ENCODE data around the gene YPEL5. TPM values are rescaled to one million over a fixed set of nuclear protein-coding genes. Genes with fewer than 3 reads are reported as not detected.

YPEL5 gene
- total RNA-seq, 1 experiment from 2014 or later: 27.3 TPM

DNA sequence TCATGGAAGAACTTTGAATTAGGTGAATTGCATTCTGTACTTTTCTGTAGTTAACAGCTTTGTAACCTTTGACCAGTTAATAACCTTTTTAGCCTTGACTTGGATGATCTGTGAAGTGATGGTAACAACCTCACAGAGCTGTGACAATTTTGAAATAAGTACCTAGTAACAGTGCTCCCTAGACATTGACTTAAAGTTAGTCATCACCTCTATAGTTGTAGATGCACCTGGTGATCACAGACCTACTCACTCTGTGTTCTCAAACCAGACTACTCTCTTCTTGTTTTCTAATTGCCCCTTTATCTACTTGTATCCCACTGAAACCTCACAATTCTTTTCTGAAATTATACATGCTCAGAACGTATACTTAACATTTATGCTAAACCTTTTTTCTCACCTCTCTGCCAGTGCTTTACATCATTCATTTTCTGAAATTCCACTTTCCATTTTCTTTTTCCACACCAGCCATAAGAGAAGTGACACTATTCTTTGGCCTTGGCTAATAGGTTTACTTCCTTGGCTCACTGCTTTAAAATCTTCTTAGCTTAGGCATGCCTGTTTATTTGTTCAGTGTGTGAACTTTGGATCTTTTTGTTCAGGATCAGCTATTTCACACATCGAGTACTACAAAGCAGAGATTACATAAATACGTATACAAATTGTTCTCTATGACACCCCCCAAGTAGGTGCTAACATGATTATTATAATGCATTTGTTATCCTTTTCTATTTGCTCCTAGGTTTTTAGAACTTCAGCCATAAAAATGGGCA is 9.3 kb downstream of the YPEL5 start:
- Mint-ChIP-seq H3K4me3 (no peak overlapping the region), H3K9me3 (no peaks in the 10 kb centered on the region), H3K36me3 (peaks cover 32% of the 10 kb centered on the region), H3K4me1 (peaks cover 18% of the 10 kb centered on the region), H3K27me3 (ENCODE audit: low read depth) (no peaks in the 10 kb centered on the region), H3K27ac (no peak overlapping the region)
- ATAC-seq (no peak), DNase-seq (ENCODE audit: low spot score) (no peak)
- ChIA-PET CTCF (interaction anchor here (1.2 to 1.3 kb wide), 2 partner anchors 9 kb away, joined by 7 read pairs; no protein-coding TSS in a partner anchor), POLR2A (no interaction called here)
- TF ChIP-seq, protein P1, sequence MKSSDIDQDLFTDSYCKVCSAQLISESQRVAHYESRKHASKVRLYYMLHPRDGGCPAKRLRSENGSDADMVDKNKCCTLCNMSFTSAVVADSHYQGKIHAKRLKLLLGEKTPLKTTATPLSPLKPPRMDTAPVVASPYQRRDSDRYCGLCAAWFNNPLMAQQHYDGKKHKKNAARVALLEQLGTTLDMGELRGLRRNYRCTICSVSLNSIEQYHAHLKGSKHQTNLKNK (CRISPR knock-in tag; IDR thresholded peaks at IDR 0.05): no peak
- TF ChIP-seq FOXK1 (CRISPR knock-in tag; IDR thresholded peaks at IDR 0.05): no peak
- no peak for TF ChIP-seq NFATC4 (CRISPR knock-in tag; IDR thresholded peaks at IDR 0.05)
- TF ChIP-seq, protein P2, sequence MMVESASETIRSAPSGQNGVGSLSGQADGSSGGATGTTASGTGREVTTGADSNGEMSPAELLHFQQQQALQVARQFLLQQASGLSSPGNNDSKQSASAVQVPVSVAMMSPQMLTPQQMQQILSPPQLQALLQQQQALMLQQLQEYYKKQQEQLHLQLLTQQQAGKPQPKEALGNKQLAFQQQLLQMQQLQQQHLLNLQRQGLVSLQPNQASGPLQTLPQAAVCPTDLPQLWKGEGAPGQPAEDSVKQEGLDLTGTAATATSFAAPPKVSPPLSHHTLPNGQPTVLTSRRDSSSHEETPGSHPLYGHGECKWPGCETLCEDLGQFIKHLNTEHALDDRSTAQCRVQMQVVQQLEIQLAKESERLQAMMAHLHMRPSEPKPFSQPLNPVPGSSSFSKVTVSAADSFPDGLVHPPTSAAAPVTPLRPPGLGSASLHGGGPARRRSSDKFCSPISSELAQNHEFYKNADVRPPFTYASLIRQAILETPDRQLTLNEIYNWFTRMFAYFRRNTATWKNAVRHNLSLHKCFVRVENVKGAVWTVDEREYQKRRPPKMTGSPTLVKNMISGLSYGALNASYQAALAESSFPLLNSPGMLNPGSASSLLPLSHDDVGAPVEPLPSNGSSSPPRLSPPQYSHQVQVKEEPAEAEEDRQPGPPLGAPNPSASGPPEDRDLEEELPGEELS (CRISPR knock-in tag; IDR thresholded peaks at IDR 0.05): no peak
- TF ChIP-seq, protein P3, sequence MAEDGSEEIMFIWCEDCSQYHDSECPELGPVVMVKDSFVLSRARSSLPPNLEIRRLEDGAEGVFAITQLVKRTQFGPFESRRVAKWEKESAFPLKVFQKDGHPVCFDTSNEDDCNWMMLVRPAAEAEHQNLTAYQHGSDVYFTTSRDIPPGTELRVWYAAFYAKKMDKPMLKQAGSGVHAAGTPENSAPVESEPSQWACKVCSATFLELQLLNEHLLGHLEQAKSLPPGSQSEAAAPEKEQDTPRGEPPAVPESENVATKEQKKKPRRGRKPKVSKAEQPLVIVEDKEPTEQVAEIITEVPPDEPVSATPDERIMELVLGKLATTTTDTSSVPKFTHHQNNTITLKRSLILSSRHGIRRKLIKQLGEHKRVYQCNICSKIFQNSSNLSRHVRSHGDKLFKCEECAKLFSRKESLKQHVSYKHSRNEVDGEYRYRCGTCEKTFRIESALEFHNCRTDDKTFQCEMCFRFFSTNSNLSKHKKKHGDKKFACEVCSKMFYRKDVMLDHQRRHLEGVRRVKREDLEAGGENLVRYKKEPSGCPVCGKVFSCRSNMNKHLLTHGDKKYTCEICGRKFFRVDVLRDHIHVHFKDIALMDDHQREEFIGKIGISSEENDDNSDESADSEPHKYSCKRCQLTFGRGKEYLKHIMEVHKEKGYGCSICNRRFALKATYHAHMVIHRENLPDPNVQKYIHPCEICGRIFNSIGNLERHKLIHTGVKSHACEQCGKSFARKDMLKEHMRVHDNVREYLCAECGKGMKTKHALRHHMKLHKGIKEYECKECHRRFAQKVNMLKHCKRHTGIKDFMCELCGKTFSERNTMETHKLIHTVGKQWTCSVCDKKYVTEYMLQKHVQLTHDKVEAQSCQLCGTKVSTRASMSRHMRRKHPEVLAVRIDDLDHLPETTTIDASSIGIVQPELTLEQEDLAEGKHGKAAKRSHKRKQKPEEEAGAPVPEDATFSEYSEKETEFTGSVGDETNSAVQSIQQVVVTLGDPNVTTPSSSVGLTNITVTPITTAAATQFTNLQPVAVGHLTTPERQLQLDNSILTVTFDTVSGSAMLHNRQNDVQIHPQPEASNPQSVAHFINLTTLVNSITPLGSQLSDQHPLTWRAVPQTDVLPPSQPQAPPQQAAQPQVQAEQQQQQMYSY (CRISPR knock-in tag; IDR thresholded peaks at IDR 0.05): no peak
- no peak for TF ChIP-seq NR2C2 (CRISPR knock-in tag; IDR thresholded peaks at IDR 0.05)
- TF ChIP-seq FOXJ3 (CRISPR knock-in tag; IDR thresholded peaks at IDR 0.05; ENCODE audit: borderline replicate concordance): no peak
- TF ChIP-seq, protein P4, sequence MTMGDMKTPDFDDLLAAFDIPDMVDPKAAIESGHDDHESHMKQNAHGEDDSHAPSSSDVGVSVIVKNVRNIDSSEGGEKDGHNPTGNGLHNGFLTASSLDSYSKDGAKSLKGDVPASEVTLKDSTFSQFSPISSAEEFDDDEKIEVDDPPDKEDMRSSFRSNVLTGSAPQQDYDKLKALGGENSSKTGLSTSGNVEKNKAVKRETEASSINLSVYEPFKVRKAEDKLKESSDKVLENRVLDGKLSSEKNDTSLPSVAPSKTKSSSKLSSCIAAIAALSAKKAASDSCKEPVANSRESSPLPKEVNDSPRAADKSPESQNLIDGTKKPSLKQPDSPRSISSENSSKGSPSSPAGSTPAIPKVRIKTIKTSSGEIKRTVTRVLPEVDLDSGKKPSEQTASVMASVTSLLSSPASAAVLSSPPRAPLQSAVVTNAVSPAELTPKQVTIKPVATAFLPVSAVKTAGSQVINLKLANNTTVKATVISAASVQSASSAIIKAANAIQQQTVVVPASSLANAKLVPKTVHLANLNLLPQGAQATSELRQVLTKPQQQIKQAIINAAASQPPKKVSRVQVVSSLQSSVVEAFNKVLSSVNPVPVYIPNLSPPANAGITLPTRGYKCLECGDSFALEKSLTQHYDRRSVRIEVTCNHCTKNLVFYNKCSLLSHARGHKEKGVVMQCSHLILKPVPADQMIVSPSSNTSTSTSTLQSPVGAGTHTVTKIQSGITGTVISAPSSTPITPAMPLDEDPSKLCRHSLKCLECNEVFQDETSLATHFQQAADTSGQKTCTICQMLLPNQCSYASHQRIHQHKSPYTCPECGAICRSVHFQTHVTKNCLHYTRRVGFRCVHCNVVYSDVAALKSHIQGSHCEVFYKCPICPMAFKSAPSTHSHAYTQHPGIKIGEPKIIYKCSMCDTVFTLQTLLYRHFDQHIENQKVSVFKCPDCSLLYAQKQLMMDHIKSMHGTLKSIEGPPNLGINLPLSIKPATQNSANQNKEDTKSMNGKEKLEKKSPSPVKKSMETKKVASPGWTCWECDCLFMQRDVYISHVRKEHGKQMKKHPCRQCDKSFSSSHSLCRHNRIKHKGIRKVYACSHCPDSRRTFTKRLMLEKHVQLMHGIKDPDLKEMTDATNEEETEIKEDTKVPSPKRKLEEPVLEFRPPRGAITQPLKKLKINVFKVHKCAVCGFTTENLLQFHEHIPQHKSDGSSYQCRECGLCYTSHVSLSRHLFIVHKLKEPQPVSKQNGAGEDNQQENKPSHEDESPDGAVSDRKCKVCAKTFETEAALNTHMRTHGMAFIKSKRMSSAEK (CRISPR knock-in tag; IDR thresholded peaks at IDR 0.05; ENCODE audit: borderline replicate concordance): no peak
- no peak for TF ChIP-seq ATF1 (CRISPR knock-in tag; IDR thresholded peaks at IDR 0.05)
- TF ChIP-seq, protein P5, sequence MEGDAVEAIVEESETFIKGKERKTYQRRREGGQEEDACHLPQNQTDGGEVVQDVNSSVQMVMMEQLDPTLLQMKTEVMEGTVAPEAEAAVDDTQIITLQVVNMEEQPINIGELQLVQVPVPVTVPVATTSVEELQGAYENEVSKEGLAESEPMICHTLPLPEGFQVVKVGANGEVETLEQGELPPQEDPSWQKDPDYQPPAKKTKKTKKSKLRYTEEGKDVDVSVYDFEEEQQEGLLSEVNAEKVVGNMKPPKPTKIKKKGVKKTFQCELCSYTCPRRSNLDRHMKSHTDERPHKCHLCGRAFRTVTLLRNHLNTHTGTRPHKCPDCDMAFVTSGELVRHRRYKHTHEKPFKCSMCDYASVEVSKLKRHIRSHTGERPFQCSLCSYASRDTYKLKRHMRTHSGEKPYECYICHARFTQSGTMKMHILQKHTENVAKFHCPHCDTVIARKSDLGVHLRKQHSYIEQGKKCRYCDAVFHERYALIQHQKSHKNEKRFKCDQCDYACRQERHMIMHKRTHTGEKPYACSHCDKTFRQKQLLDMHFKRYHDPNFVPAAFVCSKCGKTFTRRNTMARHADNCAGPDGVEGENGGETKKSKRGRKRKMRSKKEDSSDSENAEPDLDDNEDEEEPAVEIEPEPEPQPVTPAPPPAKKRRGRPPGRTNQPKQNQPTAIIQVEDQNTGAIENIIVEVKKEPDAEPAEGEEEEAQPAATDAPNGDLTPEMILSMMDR (IDR thresholded peaks at IDR 0.05): no peak
- TF ChIP-seq TCF7 (CRISPR knock-in tag; IDR thresholded peaks at IDR 0.05; ENCODE audit: low read depth): no peak
- TF ChIP-seq, protein P6, sequence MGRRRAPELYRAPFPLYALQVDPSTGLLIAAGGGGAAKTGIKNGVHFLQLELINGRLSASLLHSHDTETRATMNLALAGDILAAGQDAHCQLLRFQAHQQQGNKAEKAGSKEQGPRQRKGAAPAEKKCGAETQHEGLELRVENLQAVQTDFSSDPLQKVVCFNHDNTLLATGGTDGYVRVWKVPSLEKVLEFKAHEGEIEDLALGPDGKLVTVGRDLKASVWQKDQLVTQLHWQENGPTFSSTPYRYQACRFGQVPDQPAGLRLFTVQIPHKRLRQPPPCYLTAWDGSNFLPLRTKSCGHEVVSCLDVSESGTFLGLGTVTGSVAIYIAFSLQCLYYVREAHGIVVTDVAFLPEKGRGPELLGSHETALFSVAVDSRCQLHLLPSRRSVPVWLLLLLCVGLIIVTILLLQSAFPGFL (CRISPR knock-in tag; IDR thresholded peaks at IDR 0.05; ENCODE audit: borderline replicate concordance): no peak
- no peak for TF ChIP-seq CREB1 (CRISPR knock-in tag; IDR thresholded peaks at IDR 0.05)
- TF ChIP-seq, protein P7, sequence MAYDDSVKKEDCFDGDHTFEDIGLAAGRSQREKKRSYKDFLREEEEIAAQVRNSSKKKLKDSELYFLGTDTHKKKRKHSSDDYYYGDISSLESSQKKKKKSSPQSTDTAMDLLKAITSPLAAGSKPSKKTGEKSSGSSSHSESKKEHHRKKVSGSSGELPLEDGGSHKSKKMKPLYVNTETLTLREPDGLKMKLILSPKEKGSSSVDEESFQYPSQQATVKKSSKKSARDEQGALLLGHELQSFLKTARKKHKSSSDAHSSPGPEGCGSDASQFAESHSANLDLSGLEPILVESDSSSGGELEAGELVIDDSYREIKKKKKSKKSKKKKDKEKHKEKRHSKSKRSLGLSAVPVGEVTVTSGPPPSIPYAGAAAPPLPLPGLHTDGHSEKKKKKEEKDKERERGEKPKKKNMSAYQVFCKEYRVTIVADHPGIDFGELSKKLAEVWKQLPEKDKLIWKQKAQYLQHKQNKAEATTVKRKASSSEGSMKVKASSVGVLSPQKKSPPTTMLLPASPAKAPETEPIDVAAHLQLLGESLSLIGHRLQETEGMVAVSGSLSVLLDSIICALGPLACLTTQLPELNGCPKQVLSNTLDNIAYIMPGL (CRISPR knock-in tag; IDR thresholded peaks at IDR 0.05): no peak
- TF ChIP-seq, protein P8, sequence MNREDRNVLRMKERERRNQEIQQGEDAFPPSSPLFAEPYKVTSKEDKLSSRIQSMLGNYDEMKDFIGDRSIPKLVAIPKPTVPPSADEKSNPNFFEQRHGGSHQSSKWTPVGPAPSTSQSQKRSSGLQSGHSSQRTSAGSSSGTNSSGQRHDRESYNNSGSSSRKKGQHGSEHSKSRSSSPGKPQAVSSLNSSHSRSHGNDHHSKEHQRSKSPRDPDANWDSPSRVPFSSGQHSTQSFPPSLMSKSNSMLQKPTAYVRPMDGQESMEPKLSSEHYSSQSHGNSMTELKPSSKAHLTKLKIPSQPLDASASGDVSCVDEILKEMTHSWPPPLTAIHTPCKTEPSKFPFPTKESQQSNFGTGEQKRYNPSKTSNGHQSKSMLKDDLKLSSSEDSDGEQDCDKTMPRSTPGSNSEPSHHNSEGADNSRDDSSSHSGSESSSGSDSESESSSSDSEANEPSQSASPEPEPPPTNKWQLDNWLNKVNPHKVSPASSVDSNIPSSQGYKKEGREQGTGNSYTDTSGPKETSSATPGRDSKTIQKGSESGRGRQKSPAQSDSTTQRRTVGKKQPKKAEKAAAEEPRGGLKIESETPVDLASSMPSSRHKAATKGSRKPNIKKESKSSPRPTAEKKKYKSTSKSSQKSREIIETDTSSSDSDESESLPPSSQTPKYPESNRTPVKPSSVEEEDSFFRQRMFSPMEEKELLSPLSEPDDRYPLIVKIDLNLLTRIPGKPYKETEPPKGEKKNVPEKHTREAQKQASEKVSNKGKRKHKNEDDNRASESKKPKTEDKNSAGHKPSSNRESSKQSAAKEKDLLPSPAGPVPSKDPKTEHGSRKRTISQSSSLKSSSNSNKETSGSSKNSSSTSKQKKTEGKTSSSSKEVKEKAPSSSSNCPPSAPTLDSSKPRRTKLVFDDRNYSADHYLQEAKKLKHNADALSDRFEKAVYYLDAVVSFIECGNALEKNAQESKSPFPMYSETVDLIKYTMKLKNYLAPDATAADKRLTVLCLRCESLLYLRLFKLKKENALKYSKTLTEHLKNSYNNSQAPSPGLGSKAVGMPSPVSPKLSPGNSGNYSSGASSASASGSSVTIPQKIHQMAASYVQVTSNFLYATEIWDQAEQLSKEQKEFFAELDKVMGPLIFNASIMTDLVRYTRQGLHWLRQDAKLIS (CRISPR knock-in tag; IDR thresholded peaks at IDR 0.05; ENCODE audit: borderline replicate concordance): no peak

All from WTC11 (cell line).